Thyroid gland (tissue), 4 donors: ENCODE results near the gene LRRC8D. TPM values are rescaled to one million over a fixed set of nuclear protein-coding genes. Genes with fewer than 3 reads are reported as not detected.

Source experiments
- DNase-seq, 2 donors: peaks; one replicate each; pipeline ENCODE4 v3.0.0-alpha.2; 2019
- H3K27ac ChIP-seq, 3 donors: fragments of 200-600 bp; sonication (generic); 1 replicate in 2 of 3; 2 replicates in 1 of 3; pipeline ENCODE4 v1.5.1; 2016 to 2019; ENCODE audit warnings: mild to moderate bottlenecking in 1 of 3, moderate library complexity in 1 of 3
- H3K27me3 ChIP-seq: fragments of 200-600 bp; sonication (generic); one replicate; pipeline ENCODE4 v1.5.1; 2019
- H3K36me3 ChIP-seq, 2 donors: fragments of 200-600 bp; sonication (generic); one replicate each; pipeline ENCODE4 v1.5.1; 2016 to 2019
- H3K4me1 ChIP-seq, 2 donors: fragments of 200-600 bp; sonication (generic); one replicate each; pipeline ENCODE4 v1.5.1; 2017 to 2019
- H3K4me3 ChIP-seq, 3 donors: fragments of 200-600 bp; sonication (generic); replicated peaks in 1 of 3; 1 replicate in 2 of 3; 2 replicates in 1 of 3; pipeline ENCODE4 v1.5.1; 2016; ENCODE audit warnings: mild to moderate bottlenecking in 1 of 3
- H3K9me3 ChIP-seq: fragments of 200-600 bp; sonication (generic); one replicate; pipeline ENCODE4 v1.5.1; 2017
- POLR2A ChIP-seq, 2 donors: fragments of 450-650 bp; IDR thresholded peaks; one replicate each; pipeline ENCODE4 v1.6.1; 2017; ENCODE audit warnings: antibody characterized with exemption in 2 of 2, mild to moderate bottlenecking in 2 of 2, moderate library complexity in 1 of 2
- WGBS, 2 donors: methylation state at CpG; one replicate each; pipeline ENCODE4 v1.1.5; 2017; 5-methylcytosine and 5-hydroxymethylcytosine counted together
- intact Hi-C: fragments of 100-400 bp; cut with DNase I; formaldehyde crosslinking; loops from one replicate; pipeline ENCODE4 v1.15.1; 2023
- total RNA-seq, 4 donors: library from RNA; depleted of rRNA; stranded (reverse); fragments of >200 nt; gene quantifications; one replicate each; pipeline ENCODE4 v1.2.3, GENCODE V29; 2016
- TF ChIP-seq, protein P1 (sequence below), 6 experiments: fragments of 200-600 bp in 3 of 6; fragments of 450-650 bp in 3 of 6; sonication (generic) in 3 of 6; IDR thresholded peaks; one replicate each; pipeline ENCODE4 v1.5.1; 2016 to 2019; ENCODE audit warnings: antibody characterized with exemption in 6 of 6, mild to moderate bottlenecking in 2 of 6, inconsistent platforms in 1 of 6, moderate library complexity in 1 of 6

Gene LRRC8D
- total RNA-seq, 4 donors from 2014 or later, result 21.1 to 46.7 (median 35.3) TPM

- Histone ChIP-seq H3K4me3 (no peak overlapping the region), H3K36me3 (no peaks in the 10 kb centered on the region), H3K27me3 (no peaks in the 10 kb centered on the region), H3K4me1 (no peaks in the 10 kb centered on the region), H3K9me3 (no peaks in the 10 kb centered on the region), H3K27ac (no peak overlapping the region)
- no peak for DNase-seq
- intact Hi-C loops, result no loop called here
- WGBS, 2 donors, result 73 to 75% methylated on average over 1 of the region's 1 CpG
- TF ChIP-seq, protein P1, sequence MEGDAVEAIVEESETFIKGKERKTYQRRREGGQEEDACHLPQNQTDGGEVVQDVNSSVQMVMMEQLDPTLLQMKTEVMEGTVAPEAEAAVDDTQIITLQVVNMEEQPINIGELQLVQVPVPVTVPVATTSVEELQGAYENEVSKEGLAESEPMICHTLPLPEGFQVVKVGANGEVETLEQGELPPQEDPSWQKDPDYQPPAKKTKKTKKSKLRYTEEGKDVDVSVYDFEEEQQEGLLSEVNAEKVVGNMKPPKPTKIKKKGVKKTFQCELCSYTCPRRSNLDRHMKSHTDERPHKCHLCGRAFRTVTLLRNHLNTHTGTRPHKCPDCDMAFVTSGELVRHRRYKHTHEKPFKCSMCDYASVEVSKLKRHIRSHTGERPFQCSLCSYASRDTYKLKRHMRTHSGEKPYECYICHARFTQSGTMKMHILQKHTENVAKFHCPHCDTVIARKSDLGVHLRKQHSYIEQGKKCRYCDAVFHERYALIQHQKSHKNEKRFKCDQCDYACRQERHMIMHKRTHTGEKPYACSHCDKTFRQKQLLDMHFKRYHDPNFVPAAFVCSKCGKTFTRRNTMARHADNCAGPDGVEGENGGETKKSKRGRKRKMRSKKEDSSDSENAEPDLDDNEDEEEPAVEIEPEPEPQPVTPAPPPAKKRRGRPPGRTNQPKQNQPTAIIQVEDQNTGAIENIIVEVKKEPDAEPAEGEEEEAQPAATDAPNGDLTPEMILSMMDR (IDR thresholded peaks at IDR 0.05), result no peak
- no peak for TF ChIP-seq POLR2A (IDR thresholded peaks at IDR 0.05)
Measured at GRCh38 chr1:89971600-89971999, 150.8 kb downstream of the LRRC8D start.

DNA sequence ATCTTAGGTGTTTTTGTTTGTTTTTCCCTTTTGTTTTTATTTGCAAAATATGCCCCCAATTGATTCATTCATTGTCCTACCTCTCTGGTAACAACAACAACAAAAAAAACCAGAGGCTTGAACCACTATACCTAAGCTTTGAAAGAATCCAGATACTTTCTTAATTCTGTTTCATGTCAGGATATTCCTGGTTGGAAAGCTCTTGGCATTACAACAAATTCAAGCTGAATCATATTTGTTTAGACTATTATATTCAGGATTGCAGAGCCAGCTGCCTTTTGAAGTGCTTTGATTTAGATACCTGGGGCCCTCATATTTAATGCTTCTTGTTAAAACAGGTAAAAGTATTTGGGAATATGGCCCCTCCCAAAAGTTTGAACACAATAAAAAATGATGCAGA lies 151.2 kb downstream of the LRRC8D start:
- H3K36me3 ChIP-seq, result no peaks in the 10 kb centered on the region
- no peaks in the 10 kb centered on the region for H3K27me3 ChIP-seq
- intact Hi-C loops, result no loop called here
- H3K9me3 ChIP-seq, result no peaks in the 10 kb centered on the region
- DNase-seq, result no peak
- H3K4me1 ChIP-seq, result no peaks in the 10 kb centered on the region
- no peak overlapping the region for H3K27ac ChIP-seq
- no peak overlapping the region for H3K4me3 ChIP-seq
- no peak for TF ChIP-seq POLR2A (IDR thresholded peaks at IDR 0.05)
- TF ChIP-seq, protein P1 (IDR thresholded peaks at IDR 0.05), result no peak

DNA sequence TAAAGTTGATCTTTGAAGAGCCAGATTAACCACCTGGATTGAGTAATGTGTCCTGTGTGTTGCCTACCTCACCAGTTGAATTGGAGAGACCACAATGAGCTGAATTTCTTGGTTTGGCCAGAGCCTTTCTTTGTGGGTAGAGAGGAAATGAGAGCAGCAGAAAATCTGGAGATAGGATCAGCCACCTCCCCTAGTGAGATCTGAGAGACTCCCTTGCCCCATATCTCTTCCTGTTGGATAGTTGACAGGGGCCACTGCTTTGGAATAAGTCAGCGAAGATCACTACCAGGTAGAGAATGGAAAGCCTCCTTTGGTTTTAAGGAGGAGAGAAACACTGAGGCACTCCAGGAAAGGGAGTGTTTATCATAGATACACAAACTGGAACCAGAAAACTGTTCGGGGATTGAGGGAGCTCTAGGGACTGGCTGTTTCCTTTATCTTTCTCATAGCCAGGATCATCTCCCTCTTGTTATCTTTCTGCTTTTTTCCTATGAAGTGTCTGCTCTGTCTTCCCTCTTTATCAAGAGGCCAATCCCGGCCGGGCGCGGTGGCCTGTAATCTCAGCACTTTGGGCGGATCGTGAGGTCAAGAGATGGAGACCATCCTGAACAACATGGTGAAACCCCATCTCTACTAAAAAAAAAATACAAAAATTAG lies 152.8 kb downstream of the LRRC8D start:
- H3K27ac ChIP-seq, result no peak overlapping the region
- TF ChIP-seq, protein P1 (IDR thresholded peaks at IDR 0.05), result no peak
- no peak for TF ChIP-seq POLR2A (IDR thresholded peaks at IDR 0.05)
- 90 to 94% methylated on average over 8 of the region's 8 CpGs for WGBS, 2 donors
- no peaks in the 10 kb centered on the region for H3K27me3 ChIP-seq
- no peaks in the 10 kb centered on the region for H3K36me3 ChIP-seq
- no peaks in the 10 kb centered on the region for H3K4me1 ChIP-seq
- H3K9me3 ChIP-seq, result no peaks in the 10 kb centered on the region
- intact Hi-C loops, result no loop called here
- H3K4me3 ChIP-seq, result no peak overlapping the region
- DNase-seq, result no peak

DNA sequence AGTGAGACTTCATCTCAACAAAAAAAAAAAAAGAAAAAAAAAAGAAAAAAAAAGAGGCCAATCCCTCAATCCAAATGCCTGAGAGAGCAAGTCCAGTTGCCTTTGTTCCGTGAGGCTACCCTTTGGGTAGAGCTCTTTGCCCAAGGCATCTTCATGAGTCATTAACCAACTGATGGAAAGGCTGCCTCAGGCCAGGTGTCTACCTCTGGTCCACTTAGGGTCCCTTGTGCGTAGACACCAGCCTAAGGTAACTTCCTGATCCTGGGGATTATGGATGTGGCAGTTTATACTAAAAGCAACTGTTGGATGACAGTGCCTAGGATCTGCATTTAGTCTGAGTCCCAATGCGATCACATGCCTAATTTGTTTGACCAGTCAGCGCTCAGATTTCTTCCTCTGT lies 153.4 kb downstream of the LRRC8D start:
- Histone ChIP-seq H3K9me3 (no peaks in the 10 kb centered on the region), H3K4me3 (no peak overlapping the region), H3K4me1 (no peaks in the 10 kb centered on the region), H3K27ac (no peak overlapping the region), H3K36me3 (no peaks in the 10 kb centered on the region), H3K27me3 (no peaks in the 10 kb centered on the region)
- TF ChIP-seq POLR2A (IDR thresholded peaks at IDR 0.05), result no peak
- TF ChIP-seq, protein P1 (IDR thresholded peaks at IDR 0.05), result no peak
- intact Hi-C loops, result no loop called here
- 95% methylated on average over 4 of the region's 4 CpGs for WGBS, 2 donors
- DNase-seq, result no peak

DNA sequence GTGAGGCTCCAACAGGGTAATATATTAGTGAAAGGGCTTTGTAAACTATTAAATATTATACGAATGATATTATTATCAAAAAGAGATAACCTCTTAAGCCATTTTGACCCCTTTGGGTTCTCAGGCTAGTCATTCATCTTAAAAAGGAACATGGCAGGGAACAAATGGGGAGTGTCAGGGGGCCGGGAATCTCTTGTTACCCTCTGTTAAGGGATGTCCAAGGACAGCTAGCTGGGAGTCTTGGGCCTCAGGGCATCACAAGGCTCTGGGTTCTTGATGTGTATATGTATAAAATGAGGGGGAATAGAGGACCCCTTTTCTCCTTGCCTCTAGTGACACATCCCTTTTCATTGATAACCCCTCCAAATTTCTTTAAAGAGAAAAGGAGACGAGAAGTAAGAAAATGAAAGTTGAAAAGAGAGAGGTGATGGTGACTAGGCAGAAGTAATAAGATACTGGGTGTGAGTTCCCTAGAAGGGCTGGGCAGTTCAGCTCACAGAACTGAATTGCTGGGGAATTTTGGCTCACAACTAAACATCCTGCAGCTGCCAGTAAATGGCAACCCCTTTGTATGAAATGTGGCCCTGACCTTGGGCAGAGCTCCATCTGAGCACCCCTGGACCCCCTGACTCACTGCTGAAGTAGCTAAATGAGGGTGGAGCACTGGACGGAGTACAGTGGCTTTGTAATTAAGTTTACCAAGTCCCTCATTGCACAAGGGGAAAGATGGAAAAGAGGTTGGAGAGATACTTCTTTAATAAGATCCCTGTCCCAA lies 154.1 kb downstream of the LRRC8D start:
- no peak overlapping the region for H3K27ac ChIP-seq
- TF ChIP-seq POLR2A (IDR thresholded peaks at IDR 0.05), result no peak
- TF ChIP-seq, protein P1 (IDR thresholded peaks at IDR 0.05), result no peak
- 73 to 85% methylated on average over 4 of the region's 4 CpGs for WGBS, 2 donors
- no peaks in the 10 kb centered on the region for H3K4me1 ChIP-seq
- DNase-seq, result no peak
- no peak overlapping the region for H3K4me3 ChIP-seq
- no peaks in the 10 kb centered on the region for H3K36me3 ChIP-seq
- H3K27me3 ChIP-seq, result no peaks in the 10 kb centered on the region
- intact Hi-C loops, result no loop called here
- H3K9me3 ChIP-seq, result no peaks in the 10 kb centered on the region
